Epithelial cell of proximal tubule (primary cell): ENCODE measurements around the gene MAML3. TPM values are rescaled to one million over a fixed set of nuclear protein-coding genes. Genes with fewer than 3 reads are reported as not detected.

ENCODE experiments used
- DNase-seq: peaks from one replicate; pipeline ENCODE4 v3.0.0-alpha.2; 2011; ENCODE audit warnings: low read depth
- H3K4me3 ChIP-seq: 2 replicates; pipeline ENCODE4 v1.5.1; 2011; ENCODE audit warnings: low read depth, mild to moderate bottlenecking, low read length
- total RNA-seq: library from RNA; depleted of rRNA; stranded (reverse); fragments of >200 nt; gene quantifications from 2 replicates; pipeline ENCODE4 v1.2.3, GENCODE V29; 2015
- TF ChIP-seq, protein P1 (sequence below): conservative IDR thresholded peaks from 2 replicates; pipeline ENCODE4 v1.5.1; 2012; ENCODE audit warnings: low read depth, mild to moderate bottlenecking, low read length

Gene MAML3
- total RNA-seq, 1 donor from 2014 or later: 1.2 TPM

DNA sequence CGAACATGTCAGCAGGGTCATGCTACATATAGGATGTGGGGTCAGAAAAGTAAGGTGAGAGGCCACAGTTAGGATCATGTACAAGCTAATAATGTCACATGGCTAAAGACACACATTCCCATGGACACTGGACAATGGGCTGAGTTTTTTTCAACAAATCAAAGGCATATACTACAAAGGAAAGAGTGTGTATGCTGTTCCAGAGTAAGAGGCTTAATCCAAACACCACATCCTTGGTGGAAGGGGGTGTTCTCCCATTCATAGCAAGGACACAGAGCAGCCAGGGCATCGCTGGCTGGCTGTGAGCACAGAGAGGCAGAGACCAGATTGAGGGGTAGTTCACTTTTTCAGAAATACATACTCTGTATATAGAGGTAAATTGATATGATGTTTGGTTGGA is 356.7 kb downstream of the MAML3 start:
- no peak overlapping the region for H3K4me3 ChIP-seq
- no peak for DNase-seq
- TF ChIP-seq, protein P1, sequence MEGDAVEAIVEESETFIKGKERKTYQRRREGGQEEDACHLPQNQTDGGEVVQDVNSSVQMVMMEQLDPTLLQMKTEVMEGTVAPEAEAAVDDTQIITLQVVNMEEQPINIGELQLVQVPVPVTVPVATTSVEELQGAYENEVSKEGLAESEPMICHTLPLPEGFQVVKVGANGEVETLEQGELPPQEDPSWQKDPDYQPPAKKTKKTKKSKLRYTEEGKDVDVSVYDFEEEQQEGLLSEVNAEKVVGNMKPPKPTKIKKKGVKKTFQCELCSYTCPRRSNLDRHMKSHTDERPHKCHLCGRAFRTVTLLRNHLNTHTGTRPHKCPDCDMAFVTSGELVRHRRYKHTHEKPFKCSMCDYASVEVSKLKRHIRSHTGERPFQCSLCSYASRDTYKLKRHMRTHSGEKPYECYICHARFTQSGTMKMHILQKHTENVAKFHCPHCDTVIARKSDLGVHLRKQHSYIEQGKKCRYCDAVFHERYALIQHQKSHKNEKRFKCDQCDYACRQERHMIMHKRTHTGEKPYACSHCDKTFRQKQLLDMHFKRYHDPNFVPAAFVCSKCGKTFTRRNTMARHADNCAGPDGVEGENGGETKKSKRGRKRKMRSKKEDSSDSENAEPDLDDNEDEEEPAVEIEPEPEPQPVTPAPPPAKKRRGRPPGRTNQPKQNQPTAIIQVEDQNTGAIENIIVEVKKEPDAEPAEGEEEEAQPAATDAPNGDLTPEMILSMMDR: no peak

GRCh38 chr4:139795527-139796314 is 358.3 kb downstream of the MAML3 start:
- TF ChIP-seq, protein P1: no peak
- DNase-seq: no peak
- no peak overlapping the region for H3K4me3 ChIP-seq

GRCh38 chr4:139794158-139794954 is 359.6 kb downstream of the MAML3 start:
- DNase-seq: no peak
- H3K4me3 ChIP-seq: no peak overlapping the region
- TF ChIP-seq, protein P1: no peak

DNA sequence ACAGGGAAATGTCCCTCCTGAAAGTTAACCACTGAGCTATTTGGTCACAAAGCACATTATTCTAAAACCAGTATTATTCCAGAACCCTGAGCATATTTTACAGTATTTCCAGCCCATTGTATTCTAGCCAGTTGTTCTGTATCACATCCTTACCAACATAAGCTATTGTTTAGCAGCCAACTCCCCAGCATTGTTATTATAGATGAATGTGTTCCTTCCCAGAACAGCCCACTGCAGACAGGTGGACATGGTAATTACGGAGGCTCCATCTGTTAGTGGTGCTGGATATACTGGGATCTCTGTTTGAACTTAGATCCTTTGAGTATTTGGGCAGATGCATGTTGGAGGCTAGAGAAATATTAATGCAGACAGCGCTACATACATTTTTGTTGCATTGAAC is 362.3 kb downstream of the MAML3 start:
- H3K4me3 ChIP-seq: no peak overlapping the region
- TF ChIP-seq, protein P1: no peak
- DNase-seq: no peak

DNA sequence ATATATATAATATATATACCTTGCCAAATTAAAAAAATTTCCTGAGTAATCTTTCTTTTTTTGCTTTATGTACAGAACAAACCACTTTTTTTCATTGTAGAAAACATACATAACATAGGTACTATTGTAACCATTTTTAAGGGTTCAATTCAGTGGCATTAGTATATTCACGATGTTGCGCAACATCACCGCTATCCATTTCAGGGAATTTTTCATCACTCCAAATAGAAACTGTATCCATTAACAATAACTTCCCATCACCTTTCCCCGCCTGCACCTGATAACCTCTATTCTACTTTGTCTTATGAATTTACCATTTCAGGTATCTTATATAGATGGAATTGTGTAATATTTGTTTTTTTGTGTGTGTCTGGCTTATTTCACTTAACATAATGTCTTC is 363.7 kb downstream of the MAML3 start:
- TF ChIP-seq, protein P1: no peak
- H3K4me3 ChIP-seq: no peak overlapping the region
- DNase-seq: no peak

DNA sequence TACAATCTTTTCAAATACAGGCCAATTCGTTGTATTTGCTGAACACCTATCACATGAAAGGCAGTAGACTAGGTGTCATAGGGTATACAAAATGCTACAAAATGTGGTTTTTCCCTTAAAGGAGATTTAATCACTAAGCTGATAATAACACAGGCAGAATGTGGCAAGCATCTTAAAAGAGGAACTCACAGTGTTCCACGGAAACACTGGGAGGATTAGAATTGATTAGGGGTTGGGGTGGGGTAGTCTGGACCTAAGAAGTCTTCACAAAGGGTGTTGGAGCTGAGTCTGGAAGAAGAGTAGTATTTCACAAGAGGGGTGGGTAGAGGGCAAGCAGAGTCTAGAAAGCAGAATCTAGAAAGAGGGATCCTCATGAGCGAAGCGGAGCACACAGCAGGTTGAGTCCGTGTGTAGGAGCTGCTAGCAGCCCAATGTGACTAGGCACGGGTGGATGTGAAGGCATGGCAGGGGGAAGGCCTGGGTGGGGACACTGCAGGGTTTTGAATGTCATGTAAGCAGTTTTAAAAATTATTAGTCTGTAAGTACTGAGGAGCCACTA is 364.8 kb downstream of the MAML3 start:
- no peak for DNase-seq

More for the DNA sequence above, 364.8 kb downstream of the MAML3 start:
- TF ChIP-seq, protein P1: no peak
- H3K4me3 ChIP-seq: no peak overlapping the region
